ENCODE results near the gene IGLL1. TPM values are rescaled to one million over a fixed set of nuclear protein-coding genes. Genes with fewer than 3 reads are reported as not detected.
"Not testable (repeated sequence)": the region's sequence is repeated elsewhere in the genome, so short reads cannot be mapped to it uniquely, and the experiment has no call there.

Gene IGLL1
- total RNA-seq, 2 experiments from 2014 or later, result not detected

GRCh38 chr22:23562186-23562585 lies 17.9 kb downstream of the IGLL1 start:
- ChIA-PET CTCF (ENCODE audit: unreplicated experiment) (interaction anchor here (0.6 kb wide), 1 partner anchor 21 kb away, joined by 4 read pairs; no protein-coding TSS in a partner anchor), POLR2A (no interaction called here)
- no peak for DNase-seq (ENCODE audit: low spot score)

GRCh38 chr22:23561025-23561510 lies 19.0 kb downstream of the IGLL1 start:
- H3K9me2 ChIP-seq (ENCODE audit: insufficient read depth, low read length); H3K4me3 ChIP-seq (ENCODE audit: low read depth, low read length, poor library complexity, severe bottlenecking); H4K20me1 ChIP-seq (ENCODE audit: insufficient read depth, low read length); H3K27ac ChIP-seq (ENCODE audit: low read depth, low read length, poor library complexity, severe bottlenecking); H2AFZ ChIP-seq (ENCODE audit: low read length); POLR2A ChIA-PET; H3K79me2 ChIP-seq (ENCODE audit: insufficient read depth, low read depth, low read length); BruUV-seq (replicated peaks); H3K4me2 ChIP-seq (ENCODE audit: low read length); DNase-seq (ENCODE audit: low spot score); H3K36me3 ChIP-seq (ENCODE audit: insufficient read depth, low read length); H3K9me3 ChIP-seq (ENCODE audit: low read length); intact Hi-C loops (cut with micrococcal nuclease; ENCODE audit: unreplicated experiment); H3K4me1 ChIP-seq (ENCODE audit: insufficient read depth, low read length, poor library complexity, severe bottlenecking): not testable (repeated sequence)
- CTCF ChIA-PET (ENCODE audit: unreplicated experiment), result interaction anchor here (0.6 kb wide), 1 partner anchor 64 kb away, joined by 3 read pairs; no protein-coding TSS in a partner anchor

More at GRCh38 chr22:23562186-23562585, 17.9 kb downstream of the IGLL1 start:
- intact Hi-C loops (cut with micrococcal nuclease; ENCODE audit: unreplicated experiment), result no loop called here
- Histone ChIP-seq H3K4me2 (ENCODE audit: low read length) (no peak overlapping the region), H3K27ac (ENCODE audit: low read depth, low read length, poor library complexity, severe bottlenecking) (no peak overlapping the region), H3K9me2 (ENCODE audit: insufficient read depth, low read length) (no peaks in the 10 kb centered on the region), H3K4me3 (ENCODE audit: low read depth, low read length, poor library complexity, severe bottlenecking) (no peak overlapping the region), H3K4me1 (ENCODE audit: insufficient read depth, low read length, poor library complexity, severe bottlenecking) (no peaks in the 10 kb centered on the region), H3K36me3 (ENCODE audit: insufficient read depth, low read length) (no peaks in the 10 kb centered on the region), H3K9me3 (ENCODE audit: low read length) (no peaks in the 10 kb centered on the region), H4K20me1 (ENCODE audit: insufficient read depth, low read length) (no peaks in the 10 kb centered on the region), H2AFZ (ENCODE audit: low read length) (no peak overlapping the region), H3K79me2 (ENCODE audit: insufficient read depth, low read depth, low read length) (no peaks in the 10 kb centered on the region)
- TF ChIP-seq EZH2phosphoT487 (IDR thresholded peaks at IDR 0.05; ENCODE audit: borderline replicate concordance, low read depth, low read length) (no peak), CTCF (conservative IDR thresholded peaks at IDR 0.05; ENCODE audit: low read length) (no peak)
- BruUV-seq (replicated peaks), result no TSS peak

GRCh38 chr22:23560215-23560614 lies 19.9 kb downstream of the IGLL1 start:
- H3K9me3 ChIP-seq (ENCODE audit: low read length); CTCF ChIA-PET (ENCODE audit: unreplicated experiment); H3K4me2 ChIP-seq (ENCODE audit: low read length); H3K36me3 ChIP-seq (ENCODE audit: insufficient read depth, low read length); intact Hi-C loops (cut with micrococcal nuclease; ENCODE audit: unreplicated experiment); DNase-seq (ENCODE audit: low spot score); H3K9me2 ChIP-seq (ENCODE audit: insufficient read depth, low read length); H3K27ac ChIP-seq (ENCODE audit: low read depth, low read length, poor library complexity, severe bottlenecking); POLR2A ChIA-PET; BruUV-seq (replicated peaks); H3K4me1 ChIP-seq (ENCODE audit: insufficient read depth, low read length, poor library complexity, severe bottlenecking); H3K4me3 ChIP-seq (ENCODE audit: low read depth, low read length, poor library complexity, severe bottlenecking); H2AFZ ChIP-seq (ENCODE audit: low read length); H3K79me2 ChIP-seq (ENCODE audit: insufficient read depth, low read depth, low read length); H4K20me1 ChIP-seq (ENCODE audit: insufficient read depth, low read length): not testable (repeated sequence)

GRCh38 chr22:23557467-23557866 lies 22.6 kb downstream of the IGLL1 start:
- intact Hi-C loops (cut with micrococcal nuclease; ENCODE audit: unreplicated experiment), result no loop called here
- H3K27ac ChIP-seq (ENCODE audit: low read depth, low read length, poor library complexity, severe bottlenecking), result no peak overlapping the region
- TF ChIP-seq EZH2phosphoT487 (IDR thresholded peaks at IDR 0.05; ENCODE audit: borderline replicate concordance, low read depth, low read length), result no peak
- no peak for TF ChIP-seq CTCF (conservative IDR thresholded peaks at IDR 0.05; ENCODE audit: low read length)
- H3K79me2 ChIP-seq (ENCODE audit: insufficient read depth, low read depth, low read length), result no peaks in the 10 kb centered on the region
- no peak for DNase-seq (ENCODE audit: low spot score)
- no peak overlapping the region for H3K4me2 ChIP-seq (ENCODE audit: low read length)
- no peaks in the 10 kb centered on the region for H3K9me3 ChIP-seq (ENCODE audit: low read length)
- H4K20me1 ChIP-seq (ENCODE audit: insufficient read depth, low read length), result no peaks in the 10 kb centered on the region
- H2AFZ ChIP-seq (ENCODE audit: low read length), result no peak overlapping the region
- no peaks in the 10 kb centered on the region for H3K36me3 ChIP-seq (ENCODE audit: insufficient read depth, low read length)
- no peaks in the 10 kb centered on the region for H3K9me2 ChIP-seq (ENCODE audit: insufficient read depth, low read length)
- no peaks in the 10 kb centered on the region for H3K4me1 ChIP-seq (ENCODE audit: insufficient read depth, low read length, poor library complexity, severe bottlenecking)
- CTCF ChIA-PET (ENCODE audit: unreplicated experiment), result no interaction called here
- no peak overlapping the region for H3K4me3 ChIP-seq (ENCODE audit: low read depth, low read length, poor library complexity, severe bottlenecking)
- no TSS peak for BruUV-seq (replicated peaks)
- POLR2A ChIA-PET, result no interaction called here
